Stimulated activated CD8-positive, alpha-beta memory T cell treated with anti-CD3 and anti-CD28 coated beads, Interleukin-15, amount 100 ng/mL, for 4 hours (primary cell): ENCODE data around the gene FAM89B.

Experiments used
- DNase-seq, 2 donors: peaks; one replicate each; pipeline ENCODE4 v3.0.0-alpha.2; 2020; ENCODE audit warnings: low read depth in 2 of 2

Gene FAM89B

GRCh38 chr11:65538915-65539743 lies 33.2 kb upstream of the FAM89B start:
- DNase-seq: no peak

- peak in 1 of 2 donors; percentile 25 for DNase-seq
These were observed 32.5 kb upstream of the FAM89B start for GRCh38 chr11:65539744-65540289.

- DNase-seq: peak; percentile 66 to 69
These were observed 31.8 kb upstream of the FAM89B start for GRCh38 chr11:65540290-65541092.

- DNase-seq: no peak
These were observed 31.0 kb upstream of the FAM89B start for GRCh38 chr11:65541093-65541982.

- DNase-seq: no peak
These were observed 29.5 kb upstream of the FAM89B start for GRCh38 chr11:65542738-65543390.

- no peak for DNase-seq
These were observed 26.5 kb upstream of the FAM89B start for GRCh38 chr11:65545853-65546216.

- DNase-seq: peak; percentile 94 to 96
These were observed 25.9 kb upstream of the FAM89B start for GRCh38 chr11:65546217-65546958.

- DNase-seq: no peak
These were observed 24.8 kb upstream of the FAM89B start for GRCh38 chr11:65547446-65548125.

GRCh38 chr11:65548395-65548794 lies 23.9 kb upstream of the FAM89B start:
- DNase-seq: no peak

- DNase-seq: no peak
These were observed 23.2 kb upstream of the FAM89B start for GRCh38 chr11:65549096-65549495.

- no peak for DNase-seq
These were observed 20.6 kb upstream of the FAM89B start for GRCh38 chr11:65551572-65552387.

- no peak for DNase-seq
These were observed 19.9 kb upstream of the FAM89B start for GRCh38 chr11:65552388-65552951.

GRCh38 chr11:65553301-65554001 lies 18.9 kb upstream of the FAM89B start:
- no peak for DNase-seq

GRCh38 chr11:65554057-65554818 lies 18.1 kb upstream of the FAM89B start:
- DNase-seq: no peak

- no peak for DNase-seq
These were observed 17.4 kb upstream of the FAM89B start for GRCh38 chr11:65554842-65555430.

- no peak for DNase-seq
These were observed 16.6 kb upstream of the FAM89B start for GRCh38 chr11:65555693-65556231.
